ENCODE results near the gene COLGALT1. TPM values are rescaled to one million over a fixed set of nuclear protein-coding genes. Genes with fewer than 3 reads are reported as not detected.

Gene COLGALT1
- total RNA-seq, 1 donor from 2014 or later: 38.4 TPM

GRCh38 chr19:17576758-17577456 is 21.5 kb downstream of the COLGALT1 start:
- no peaks in the 10 kb centered on the region for H3K79me2 ChIP-seq (ENCODE audit: low read depth)
- Mint-ChIP-seq H3K36me3 (peaks cover 24% of the 10 kb centered on the region), H3K4me1 (peaks cover 17% of the 10 kb centered on the region), H3K27me3 (ENCODE audit: insufficient read depth, low read depth) (peaks cover 9% of the 10 kb centered on the region), H3K4me3 (peak overlapping the region; percentile 74), H3K9me3 (no peaks in the 10 kb centered on the region), H3K27ac (no peak overlapping the region)
- no peaks in the 10 kb centered on the region for H3K9me3 ChIP-seq (ENCODE audit: low read depth)
- no peaks in the 10 kb centered on the region for H3K4me1 ChIP-seq
- no peak overlapping the region for H3K27ac ChIP-seq
- no peaks in the 10 kb centered on the region for H3K36me3 ChIP-seq
- DNase-seq (ENCODE audit: low spot score): peak; percentile 98
- H2AFZ ChIP-seq (replicated peaks): no peak overlapping the region
- no peak overlapping the region for H3K9ac ChIP-seq
- peaks cover 24% of the 10 kb centered on the region for H4K20me1 ChIP-seq (ENCODE audit: low read depth)
- peak overlapping the region; percentile 66 for H3K4me2 ChIP-seq
- H3F3A ChIP-seq (ENCODE audit: low read depth): peaks cover 13% of the 10 kb centered on the region
- TF ChIP-seq CTCF (IDR thresholded peaks at IDR 0.05) (no peak), EZH2phosphoT487 (IDR thresholded peaks at IDR 0.05) (no peak), EZH2 (IDR thresholded peaks at IDR 0.05) (no peak)
- H3K27me3 ChIP-seq: no peaks in the 10 kb centered on the region
- H3K4me3 ChIP-seq: peak overlapping the region; percentile 33

- Histone ChIP-seq H2AFZ (replicated peaks) (no peak overlapping the region), H3K9me3 (ENCODE audit: low read depth) (no peaks in the 10 kb centered on the region), H3K9ac (no peak overlapping the region), H4K20me1 (ENCODE audit: low read depth) (peaks cover 24% of the 10 kb centered on the region), H3K27ac (no peak overlapping the region), H3F3A (ENCODE audit: low read depth) (peaks cover 13% of the 10 kb centered on the region), H3K4me2 (peak overlapping the region; percentile 66), H3K79me2 (ENCODE audit: low read depth) (no peaks in the 10 kb centered on the region), H3K4me3 (no peak overlapping the region), H3K27me3 (no peaks in the 10 kb centered on the region), H3K36me3 (no peaks in the 10 kb centered on the region), H3K4me1 (no peaks in the 10 kb centered on the region)
- TF ChIP-seq CTCF (IDR thresholded peaks at IDR 0.05): no peak
- TF ChIP-seq EZH2phosphoT487 (IDR thresholded peaks at IDR 0.05): no peak
- TF ChIP-seq EZH2 (IDR thresholded peaks at IDR 0.05): no peak
- Mint-ChIP-seq H3K27me3 (ENCODE audit: insufficient read depth, low read depth) (peaks cover 9% of the 10 kb centered on the region), H3K9me3 (no peaks in the 10 kb centered on the region), H3K4me3 (peak overlapping the region; percentile 41), H3K27ac (no peak overlapping the region), H3K4me1 (peaks cover 17% of the 10 kb centered on the region), H3K36me3 (peaks cover 23% of the 10 kb centered on the region)
- DNase-seq (ENCODE audit: low spot score): no peak
Measured at GRCh38 chr19:17577457-17578097, 22.1 kb downstream of the COLGALT1 start.

GRCh38 chr19:17579661-17580244 is 24.3 kb downstream of the COLGALT1 start:
- Histone ChIP-seq H3K79me2 (ENCODE audit: low read depth) (no peaks in the 10 kb centered on the region), H4K20me1 (ENCODE audit: low read depth) (peaks cover 24% of the 10 kb centered on the region), H3K27ac (no peak overlapping the region), H2AFZ (replicated peaks) (no peak overlapping the region), H3F3A (ENCODE audit: low read depth) (peaks cover 11% of the 10 kb centered on the region), H3K27me3 (no peaks in the 10 kb centered on the region), H3K9me3 (ENCODE audit: low read depth) (no peaks in the 10 kb centered on the region), H3K4me3 (no peak overlapping the region), H3K4me2 (no peak overlapping the region), H3K9ac (no peak overlapping the region), H3K36me3 (no peaks in the 10 kb centered on the region), H3K4me1 (no peaks in the 10 kb centered on the region)
- Mint-ChIP-seq H3K9me3 (no peaks in the 10 kb centered on the region), H3K27ac (peak overlapping the region; percentile 66), H3K36me3 (peaks cover 20% of the 10 kb centered on the region), H3K4me3 (no peak overlapping the region), H3K4me1 (peaks cover 17% of the 10 kb centered on the region), H3K27me3 (ENCODE audit: insufficient read depth, low read depth) (peaks cover 7% of the 10 kb centered on the region)
- DNase-seq (ENCODE audit: low spot score): peak; percentile 73
- no peak for TF ChIP-seq CTCF (IDR thresholded peaks at IDR 0.05)
- no peak for TF ChIP-seq EZH2phosphoT487 (IDR thresholded peaks at IDR 0.05)
- TF ChIP-seq EZH2 (IDR thresholded peaks at IDR 0.05): no peak

Measured in neural progenitor cell (in vitro differentiated cells).